Glutamatergic neuron (in vitro differentiated cells): Measurements from ENCODE around the gene ADGRG3. TPM values are rescaled to one million over a fixed set of nuclear protein-coding genes. Genes with fewer than 3 reads are reported as not detected.

Experiments
- DNase-seq: peaks from one replicate; pipeline ENCODE4 v3.0.0; 2022
- H3K27ac Mint-ChIP-seq: one replicate; pipeline ENCODE4 v1.8.0; 2020; ENCODE audit warnings: mild to moderate bottlenecking, mixed read lengths, inconsistent platforms; ENCODE audit not compliant: unreplicated experiment
- H3K27me3 Mint-ChIP-seq: one replicate; pipeline ENCODE4 v1.8.0; 2020; ENCODE audit warnings: mild to moderate bottlenecking, moderate library complexity, mixed read lengths, inconsistent platforms; ENCODE audit not compliant: unreplicated experiment
- H3K36me3 Mint-ChIP-seq: one replicate; pipeline ENCODE4 v1.8.0; 2020; ENCODE audit warnings: mild to moderate bottlenecking, mixed read lengths, inconsistent platforms; ENCODE audit not compliant: unreplicated experiment
- H3K4me1 Mint-ChIP-seq: one replicate; pipeline ENCODE4 v1.8.0; 2020; ENCODE audit warnings: mild to moderate bottlenecking, low read depth, mixed read lengths, inconsistent platforms; ENCODE audit not compliant: unreplicated experiment
- H3K4me3 Mint-ChIP-seq: one replicate; pipeline ENCODE4 v1.8.0; 2020; ENCODE audit warnings: mild to moderate bottlenecking, mixed read lengths, inconsistent platforms; ENCODE audit not compliant: unreplicated experiment
- H3K9me3 Mint-ChIP-seq: one replicate; pipeline ENCODE4 v1.8.0; 2020; ENCODE audit warnings: mild to moderate bottlenecking, moderate library complexity, mixed read lengths, inconsistent platforms; ENCODE audit not compliant: unreplicated experiment
- CTCF ChIP-seq: fragments of 200-600 bp; sonication (generic); IDR thresholded peaks from one replicate; pipeline ENCODE4 v1.5.0; 2021; ENCODE audit not compliant: partially characterized antibody, unreplicated experiment
- total RNA-seq: library from RNA; stranded (reverse); fragmentation: NEBNext Ultra II Directional; extraction: Animal tissue kit (Norgen Biotek cat#: 25700); gene quantifications from one replicate; pipeline ENCODE4 v1.2.1, GENCODE V29; 2021; ENCODE audit not compliant: unreplicated experiment

The ADGRG3 gene
- total RNA-seq, 1 donor from 2014 or later = not detected

GRCh38 chr16:57657228-57657627 is 10.9 kb upstream of the ADGRG3 start:
- Mint-ChIP-seq H3K36me3 (no peaks in the 10 kb centered on the region), H3K4me1 (peaks cover 5% of the 10 kb centered on the region), H3K9me3 (peaks cover 4% of the 10 kb centered on the region), H3K27me3 (peaks cover 6% of the 10 kb centered on the region), H3K4me3 (no peak overlapping the region), H3K27ac (no peak overlapping the region)
- no peak for TF ChIP-seq CTCF
- DNase-seq = no peak

GRCh38 chr16:57658130-57658877 is 9.8 kb upstream of the ADGRG3 start:
- TF ChIP-seq CTCF = no peak
- Mint-ChIP-seq H3K4me1 (peaks cover 4% of the 10 kb centered on the region), H3K4me3 (no peak overlapping the region), H3K36me3 (no peaks in the 10 kb centered on the region), H3K9me3 (peaks cover 7% of the 10 kb centered on the region), H3K27ac (no peak overlapping the region), H3K27me3 (peaks cover 7% of the 10 kb centered on the region)
- DNase-seq = no peak

- Mint-ChIP-seq H3K4me3 (no peak overlapping the region), H3K9me3 (peaks cover 7% of the 10 kb centered on the region), H3K27me3 (peaks cover 7% of the 10 kb centered on the region), H3K36me3 (no peaks in the 10 kb centered on the region), H3K4me1 (no peaks in the 10 kb centered on the region), H3K27ac (no peak overlapping the region)
- TF ChIP-seq CTCF = no peak
- no peak for DNase-seq
Observed at GRCh38 chr16:57658878-57659674, 9.0 kb upstream of the ADGRG3 start.

GRCh38 chr16:57660715-57661463 is 7.2 kb upstream of the ADGRG3 start:
- Mint-ChIP-seq H3K36me3 (no peaks in the 10 kb centered on the region), H3K27me3 (peaks cover 9% of the 10 kb centered on the region), H3K4me1 (no peaks in the 10 kb centered on the region), H3K9me3 (peaks cover 9% of the 10 kb centered on the region), H3K4me3 (no peak overlapping the region), H3K27ac (no peak overlapping the region)
- no peak for TF ChIP-seq CTCF
- no peak for DNase-seq
